Measurements from ENCODE around the gene DNM3. TPM values are rescaled to one million over a fixed set of nuclear protein-coding genes. Genes with fewer than 3 reads are reported as not detected.

DNM3 gene
- total RNA-seq, 1 donor from 2014 or later: 1.1 TPM

- Histone ChIP-seq H4K20me1 (ENCODE audit: low read depth) (no peaks in the 10 kb centered on the region), H3K36me3 (no peaks in the 10 kb centered on the region), H3K4me1 (peaks cover 12% of the 10 kb centered on the region), H2AFZ (replicated peaks) (no peak overlapping the region), H3K4me3 (no peak overlapping the region), H3K79me2 (ENCODE audit: low read depth) (no peaks in the 10 kb centered on the region), H3K9ac (no peak overlapping the region), H3F3A (ENCODE audit: low read depth) (peaks cover 5% of the 10 kb centered on the region), H3K4me2 (no peak overlapping the region), H3K9me3 (ENCODE audit: low read depth) (no peaks in the 10 kb centered on the region), H3K27ac (no peak overlapping the region), H3K27me3 (no peaks in the 10 kb centered on the region)
- no peaks in the 10 kb centered on the region for H3K36me3 Mint-ChIP-seq
- no peak overlapping the region for H3K4me3 Mint-ChIP-seq
- no peaks in the 10 kb centered on the region for H3K9me3 Mint-ChIP-seq
- TF ChIP-seq, protein P1, sequence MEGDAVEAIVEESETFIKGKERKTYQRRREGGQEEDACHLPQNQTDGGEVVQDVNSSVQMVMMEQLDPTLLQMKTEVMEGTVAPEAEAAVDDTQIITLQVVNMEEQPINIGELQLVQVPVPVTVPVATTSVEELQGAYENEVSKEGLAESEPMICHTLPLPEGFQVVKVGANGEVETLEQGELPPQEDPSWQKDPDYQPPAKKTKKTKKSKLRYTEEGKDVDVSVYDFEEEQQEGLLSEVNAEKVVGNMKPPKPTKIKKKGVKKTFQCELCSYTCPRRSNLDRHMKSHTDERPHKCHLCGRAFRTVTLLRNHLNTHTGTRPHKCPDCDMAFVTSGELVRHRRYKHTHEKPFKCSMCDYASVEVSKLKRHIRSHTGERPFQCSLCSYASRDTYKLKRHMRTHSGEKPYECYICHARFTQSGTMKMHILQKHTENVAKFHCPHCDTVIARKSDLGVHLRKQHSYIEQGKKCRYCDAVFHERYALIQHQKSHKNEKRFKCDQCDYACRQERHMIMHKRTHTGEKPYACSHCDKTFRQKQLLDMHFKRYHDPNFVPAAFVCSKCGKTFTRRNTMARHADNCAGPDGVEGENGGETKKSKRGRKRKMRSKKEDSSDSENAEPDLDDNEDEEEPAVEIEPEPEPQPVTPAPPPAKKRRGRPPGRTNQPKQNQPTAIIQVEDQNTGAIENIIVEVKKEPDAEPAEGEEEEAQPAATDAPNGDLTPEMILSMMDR (IDR thresholded peaks at IDR 0.05): no peak
- TF ChIP-seq EZH2phosphoT487 (IDR thresholded peaks at IDR 0.05) (no peak), EZH2 (IDR thresholded peaks at IDR 0.05) (no peak)
- H3K27me3 Mint-ChIP-seq (ENCODE audit: insufficient read depth, low read depth): no peaks in the 10 kb centered on the region
- no peak for DNase-seq (ENCODE audit: low spot score)
- H3K27ac Mint-ChIP-seq: no peak overlapping the region
- no peaks in the 10 kb centered on the region for H3K4me1 Mint-ChIP-seq
Observed at GRCh38 chr1:172212124-172212523, 370.8 kb downstream of the DNM3 start.

- no peak for DNase-seq (ENCODE audit: low spot score)
- Histone ChIP-seq H2AFZ (replicated peaks) (no peak overlapping the region), H3K4me3 (no peak overlapping the region), H3K9me3 (ENCODE audit: low read depth) (no peaks in the 10 kb centered on the region), H3K36me3 (no peaks in the 10 kb centered on the region), H3K27me3 (no peaks in the 10 kb centered on the region), H3K4me1 (peaks cover 23% of the 10 kb centered on the region), H3F3A (ENCODE audit: low read depth) (peaks cover 9% of the 10 kb centered on the region), H3K4me2 (no peak overlapping the region), H4K20me1 (ENCODE audit: low read depth) (no peaks in the 10 kb centered on the region), H3K9ac (no peak overlapping the region), H3K27ac (no peak overlapping the region), H3K79me2 (ENCODE audit: low read depth) (no peaks in the 10 kb centered on the region)
- Mint-ChIP-seq H3K27ac (no peak overlapping the region), H3K4me3 (no peak overlapping the region), H3K4me1 (peaks cover 2% of the 10 kb centered on the region), H3K27me3 (ENCODE audit: insufficient read depth, low read depth) (no peaks in the 10 kb centered on the region), H3K9me3 (no peaks in the 10 kb centered on the region), H3K36me3 (no peaks in the 10 kb centered on the region)
- TF ChIP-seq EZH2phosphoT487 (IDR thresholded peaks at IDR 0.05): no peak
- TF ChIP-seq EZH2 (IDR thresholded peaks at IDR 0.05): no peak
- TF ChIP-seq, protein P1 (IDR thresholded peaks at IDR 0.05): no peak
Observed at GRCh38 chr1:172215006-172215405, 373.7 kb downstream of the DNM3 start.

GRCh38 chr1:172219966-172220365 is 378.7 kb downstream of the DNM3 start:
- no peaks in the 10 kb centered on the region for H3K36me3 Mint-ChIP-seq
- no peaks in the 10 kb centered on the region for H3K27me3 ChIP-seq
- H3K4me3 Mint-ChIP-seq: no peak overlapping the region
- no peaks in the 10 kb centered on the region for H3K9me3 ChIP-seq (ENCODE audit: low read depth)
- no peaks in the 10 kb centered on the region for H4K20me1 ChIP-seq (ENCODE audit: low read depth)
- peaks cover 23% of the 10 kb centered on the region for H3K4me1 ChIP-seq
- H3K9ac ChIP-seq: no peak overlapping the region
- peaks cover 2% of the 10 kb centered on the region for H3K4me1 Mint-ChIP-seq
- H3F3A ChIP-seq (ENCODE audit: low read depth): peaks cover 9% of the 10 kb centered on the region
- TF ChIP-seq, protein P1 (IDR thresholded peaks at IDR 0.05): no peak
- TF ChIP-seq EZH2 (IDR thresholded peaks at IDR 0.05) (no peak), EZH2phosphoT487 (IDR thresholded peaks at IDR 0.05) (no peak)
- no peak overlapping the region for H3K27ac ChIP-seq
- H3K4me3 ChIP-seq: no peak overlapping the region
- no peaks in the 10 kb centered on the region for H3K36me3 ChIP-seq
- H3K27me3 Mint-ChIP-seq (ENCODE audit: insufficient read depth, low read depth): no peaks in the 10 kb centered on the region
- DNase-seq (ENCODE audit: low spot score): no peak
- H2AFZ ChIP-seq (replicated peaks): no peak overlapping the region
- no peaks in the 10 kb centered on the region for H3K9me3 Mint-ChIP-seq
- H3K79me2 ChIP-seq (ENCODE audit: low read depth): no peaks in the 10 kb centered on the region
- no peak overlapping the region for H3K4me2 ChIP-seq
- H3K27ac Mint-ChIP-seq: no peak overlapping the region

Data from neural progenitor cell (in vitro differentiated cells).